PC-9 (cell line): ENCODE measurements around the gene CD247.

ENCODE experiments used
- CTCF ChIP-seq: fragments of 200-600 bp; sonication (generic); conservative IDR thresholded peaks from 2 replicates; pipeline ENCODE4 v1.6.1; 2017; ENCODE audit warnings: mixed run types, antibody characterized with exemption, mild to moderate bottlenecking, moderate library complexity
- EZH2 ChIP-seq: fragments of 200-600 bp; sonication (generic); IDR thresholded peaks from 2 replicates; pipeline ENCODE4 v1.8.0; 2017; ENCODE audit warnings: antibody characterized with exemption, low read depth

GRCh38 chr1:167479331-167479979, 38.9 kb downstream of the CD247 start:
- TF ChIP-seq CTCF: no peak
- TF ChIP-seq EZH2: no peak
